ENCODE measurements around the gene XAB2.

Gene XAB2

GRCh38 chr19:7618771-7619510 lies 10.4 kb downstream of the XAB2 start:
- no peaks in the 10 kb centered on the region for H3K9me3 Mint-ChIP-seq
- H3K27me3 Mint-ChIP-seq = no peaks in the 10 kb centered on the region
- H3K4me1 Mint-ChIP-seq = no peaks in the 10 kb centered on the region
- no peak for DNase-seq
- CTCF ChIA-PET = no interaction called here
- H3K27ac Mint-ChIP-seq = no peak overlapping the region
- H3K4me3 Mint-ChIP-seq = no peak overlapping the region
- peaks cover 29% of the 10 kb centered on the region for H3K36me3 Mint-ChIP-seq

GRCh38 chr19:7618348-7618747 lies 11.0 kb downstream of the XAB2 start:
- Mint-ChIP-seq H3K4me3 (no peak overlapping the region), H3K9me3 (no peaks in the 10 kb centered on the region), H3K4me1 (no peaks in the 10 kb centered on the region), H3K27me3 (no peaks in the 10 kb centered on the region), H3K36me3 (peaks cover 29% of the 10 kb centered on the region), H3K27ac (peak overlapping the region; percentile 49)
- CTCF ChIA-PET = no interaction called here
- no peak for DNase-seq

- Mint-ChIP-seq H3K36me3 (peaks cover 24% of the 10 kb centered on the region), H3K4me3 (no peak overlapping the region), H3K27me3 (no peaks in the 10 kb centered on the region), H3K4me1 (no peaks in the 10 kb centered on the region), H3K9me3 (no peaks in the 10 kb centered on the region), H3K27ac (no peak overlapping the region)
- no peak for DNase-seq
- CTCF ChIA-PET = no interaction called here
These were observed 11.6 kb downstream of the XAB2 start for GRCh38 chr19:7617735-7618134.

GRCh38 chr19:7617172-7617571 lies 12.2 kb downstream of the XAB2 start:
- no peak overlapping the region for H3K4me3 Mint-ChIP-seq
- H3K36me3 Mint-ChIP-seq = peaks cover 23% of the 10 kb centered on the region
- DNase-seq = no peak
- H3K4me1 Mint-ChIP-seq = no peaks in the 10 kb centered on the region
- CTCF ChIA-PET = no interaction called here
- H3K27ac Mint-ChIP-seq = no peak overlapping the region
- H3K27me3 Mint-ChIP-seq = no peaks in the 10 kb centered on the region
- no peaks in the 10 kb centered on the region for H3K9me3 Mint-ChIP-seq

- no peak for DNase-seq
- CTCF ChIA-PET = interaction anchor here (1.2 kb wide), 1 partner anchor 47 kb away, joined by 4 read pairs; no protein-coding TSS in a partner anchor
- H3K27ac Mint-ChIP-seq = no peak overlapping the region
These were observed 14.2 kb downstream of the XAB2 start for GRCh38 chr19:7614859-7615741.

GRCh38 chr19:7612282-7613274 lies 16.8 kb downstream of the XAB2 start:
- no peaks in the 10 kb centered on the region for H3K27me3 Mint-ChIP-seq
- no peaks in the 10 kb centered on the region for H3K9me3 Mint-ChIP-seq
- DNase-seq = no peak
- peaks cover 5% of the 10 kb centered on the region for H3K4me1 Mint-ChIP-seq
- H3K36me3 Mint-ChIP-seq = peaks cover 2% of the 10 kb centered on the region
- CTCF ChIA-PET = interaction anchor here (0.6 kb wide), 1 partner anchor 592 kb away, joined by 3 read pairs; no protein-coding TSS in a partner anchor
- H3K4me3 Mint-ChIP-seq = no peak overlapping the region
- no peak overlapping the region for H3K27ac Mint-ChIP-seq

More at GRCh38 chr19:7614859-7615741, 14.2 kb downstream of the XAB2 start:
- H3K9me3 Mint-ChIP-seq = no peaks in the 10 kb centered on the region
- H3K4me1 Mint-ChIP-seq = no peaks in the 10 kb centered on the region
- peaks cover 13% of the 10 kb centered on the region for H3K36me3 Mint-ChIP-seq
- no peaks in the 10 kb centered on the region for H3K27me3 Mint-ChIP-seq
- no peak overlapping the region for H3K4me3 Mint-ChIP-seq

DNA sequence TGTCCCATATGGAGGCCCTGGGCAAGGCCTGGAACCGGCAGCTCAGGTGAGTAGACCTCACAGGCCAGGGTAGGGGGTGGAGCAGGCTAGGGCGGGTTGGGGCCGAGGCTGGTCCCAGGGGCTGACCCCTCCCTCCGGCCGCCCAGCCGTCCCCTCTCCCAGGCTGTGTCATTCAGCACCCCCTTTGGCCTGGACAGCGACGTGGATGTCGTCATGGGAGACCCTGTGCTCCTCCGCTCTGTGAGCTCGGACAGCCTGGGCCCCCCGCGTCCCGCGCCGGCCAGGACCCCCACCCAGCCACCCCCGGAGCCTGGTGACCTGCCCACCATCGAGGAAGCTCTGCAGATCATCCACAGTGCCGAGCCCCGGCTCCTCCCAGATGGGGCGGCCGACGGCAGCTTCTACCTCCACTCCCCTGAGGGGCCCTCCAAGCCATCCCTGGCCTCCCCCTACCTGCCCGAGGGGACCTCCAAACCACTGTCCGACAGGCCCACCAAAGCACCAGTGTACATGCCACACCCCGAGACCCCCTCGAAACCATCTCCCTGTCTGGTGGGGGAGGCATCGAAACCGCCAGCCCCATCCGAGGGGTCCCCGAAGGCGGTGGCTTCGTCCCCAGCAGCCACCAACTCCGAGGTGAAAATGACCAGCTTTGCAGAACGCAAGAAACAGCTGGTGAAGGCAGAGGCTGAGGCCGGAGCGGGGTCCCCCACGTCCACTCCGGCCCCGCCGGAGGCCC lies 17.6 kb downstream of the XAB2 start:
- DNase-seq = no peak
- H3K36me3 Mint-ChIP-seq = no peaks in the 10 kb centered on the region
- no peaks in the 10 kb centered on the region for H3K27me3 Mint-ChIP-seq
- no peak overlapping the region for H3K4me3 Mint-ChIP-seq
- no peak overlapping the region for H3K27ac Mint-ChIP-seq
- peaks cover 12% of the 10 kb centered on the region for H3K4me1 Mint-ChIP-seq
- H3K9me3 Mint-ChIP-seq = no peaks in the 10 kb centered on the region
- CTCF ChIA-PET = interaction anchor here (0.6 kb wide), 1 partner anchor 593 kb away, joined by 3 read pairs; no protein-coding TSS in a partner anchor

DNA sequence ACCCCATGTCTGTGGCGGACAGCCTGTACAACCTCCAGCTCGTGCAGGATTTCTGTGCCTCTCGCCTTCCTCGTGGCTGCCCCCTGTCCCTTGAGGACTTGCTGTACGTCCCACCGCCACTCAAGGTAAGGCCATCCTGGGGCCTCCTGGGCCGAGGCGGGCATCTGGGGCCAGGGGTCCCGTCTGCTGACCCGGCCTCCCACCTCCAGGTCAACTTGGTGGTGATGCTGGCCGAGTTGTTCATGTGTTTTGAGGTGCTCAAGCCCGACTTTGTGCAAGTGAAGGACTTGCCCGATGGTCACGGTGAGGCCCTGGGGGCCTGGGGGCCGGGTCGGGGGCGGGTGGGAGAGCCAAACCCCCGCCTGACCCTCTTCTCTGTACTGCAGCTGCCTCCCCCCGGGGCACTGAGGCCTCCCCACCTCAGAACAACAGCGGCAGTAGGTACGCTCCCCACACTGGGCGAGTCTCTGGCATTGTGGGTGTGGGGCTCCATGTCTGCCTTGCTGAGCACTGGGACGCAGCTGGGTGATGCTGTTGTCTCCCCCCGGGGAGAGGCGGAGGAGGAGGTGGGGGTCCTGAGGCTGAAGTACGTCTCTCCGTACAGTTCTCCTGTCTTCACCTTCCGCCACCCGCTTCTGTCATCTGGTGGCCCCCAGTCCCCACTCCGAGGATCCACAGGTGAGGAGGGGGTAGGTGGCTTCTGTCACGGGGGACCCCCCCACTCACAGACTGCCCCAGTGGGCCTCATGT lies 18.7 kb downstream of the XAB2 start:
- H3K27ac Mint-ChIP-seq = no peak overlapping the region
- peaks cover 16% of the 10 kb centered on the region for H3K4me1 Mint-ChIP-seq
- H3K4me3 Mint-ChIP-seq = no peak overlapping the region
- no peaks in the 10 kb centered on the region for H3K36me3 Mint-ChIP-seq
- CTCF ChIA-PET = no interaction called here
- peaks cover 1% of the 10 kb centered on the region for H3K27me3 Mint-ChIP-seq
- DNase-seq = no peak
- no peaks in the 10 kb centered on the region for H3K9me3 Mint-ChIP-seq

DNA sequence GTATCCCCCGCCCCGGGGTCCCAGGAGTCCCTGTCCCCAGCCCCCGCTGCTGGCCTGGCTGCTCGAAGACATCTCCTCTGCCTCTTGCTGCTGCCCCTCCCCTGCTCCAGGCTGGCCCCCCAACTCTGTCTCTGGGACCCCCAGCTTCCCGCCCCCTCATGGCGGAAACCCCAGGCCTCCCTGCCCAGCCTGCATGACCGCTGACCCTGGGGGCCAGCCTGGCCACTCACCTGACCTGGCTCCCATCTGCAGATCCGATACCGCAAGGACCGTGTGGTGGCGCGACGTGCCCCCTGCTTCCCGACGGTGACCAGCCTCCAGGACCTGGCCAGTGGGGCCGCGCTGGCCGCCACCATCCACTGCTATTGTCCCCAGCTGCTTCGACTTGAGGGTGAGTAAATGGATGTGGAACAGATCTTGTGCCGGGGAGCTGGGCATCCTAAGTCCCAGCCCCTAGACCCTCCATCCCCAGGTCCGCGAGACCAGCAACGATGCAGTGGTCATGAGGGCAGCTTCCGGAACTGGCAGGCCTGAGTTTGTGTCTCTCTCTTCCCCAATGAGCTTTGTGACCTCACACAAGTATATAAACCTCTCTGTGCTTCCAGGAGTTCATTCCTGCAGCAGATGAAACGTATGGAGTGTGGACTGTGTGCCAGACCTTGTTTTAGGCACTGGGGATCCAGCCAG lies 21.3 kb downstream of the XAB2 start:
- peaks cover 23% of the 10 kb centered on the region for H3K27me3 Mint-ChIP-seq
- H3K9me3 Mint-ChIP-seq = no peaks in the 10 kb centered on the region
- no peaks in the 10 kb centered on the region for H3K36me3 Mint-ChIP-seq
- no peak for DNase-seq
- no peak overlapping the region for H3K27ac Mint-ChIP-seq
- no peak overlapping the region for H3K4me3 Mint-ChIP-seq
- peaks cover 18% of the 10 kb centered on the region for H3K4me1 Mint-ChIP-seq
- CTCF ChIA-PET = no interaction called here

- Mint-ChIP-seq H3K36me3 (no peaks in the 10 kb centered on the region), H3K27me3 (peaks cover 23% of the 10 kb centered on the region), H3K27ac (no peak overlapping the region), H3K4me1 (peaks cover 18% of the 10 kb centered on the region), H3K9me3 (no peaks in the 10 kb centered on the region), H3K4me3 (no peak overlapping the region)
- CTCF ChIA-PET = no interaction called here
- no peak for DNase-seq
These were observed 22.0 kb downstream of the XAB2 start for GRCh38 chr19:7607212-7607873.

DNA sequence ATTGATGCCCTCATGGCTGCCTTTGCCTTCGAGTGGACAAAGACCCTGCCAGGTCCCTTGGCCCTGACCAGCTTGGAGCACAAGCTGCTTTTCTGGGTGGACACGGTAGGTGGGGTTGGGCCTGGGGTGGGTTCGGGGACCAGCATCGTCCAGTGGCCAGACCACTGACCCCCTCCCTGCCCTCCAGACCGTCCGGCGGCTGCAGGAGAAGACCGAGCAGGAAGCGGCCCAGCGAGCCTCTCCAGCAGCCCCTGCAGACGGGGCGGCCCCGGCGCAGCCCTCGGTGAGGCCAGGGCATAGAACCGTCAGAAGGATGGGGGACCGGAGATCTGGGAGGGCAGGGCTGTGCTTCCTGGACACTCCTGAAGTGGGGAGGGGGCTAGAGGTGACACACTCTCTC lies 23.1 kb downstream of the XAB2 start:
- H3K27ac Mint-ChIP-seq = no peak overlapping the region
- CTCF ChIA-PET = interaction anchor here (1.0 kb wide), 1 partner anchor 38 kb away, joined by 5 read pairs; no protein-coding TSS in a partner anchor
- DNase-seq = no peak
- no peak overlapping the region for H3K4me3 Mint-ChIP-seq
- H3K4me1 Mint-ChIP-seq = peaks cover 18% of the 10 kb centered on the region
- H3K27me3 Mint-ChIP-seq = peaks cover 23% of the 10 kb centered on the region
- H3K9me3 Mint-ChIP-seq = no peaks in the 10 kb centered on the region
- no peaks in the 10 kb centered on the region for H3K36me3 Mint-ChIP-seq
